HUES6 (cell line): ENCODE measurements around the gene PLD1.
"Not testable (repeated sequence)": the region's sequence is repeated elsewhere in the genome, so short reads cannot be mapped to it uniquely, and the experiment has no call there.

Experiments
- H3K27ac ChIP-seq: 2 replicates; pipeline ENCODE4 v1.7.0; 2013; ENCODE audit warnings: low read depth, mild to moderate bottlenecking, low read length, inconsistent platforms
- H3K27me3 ChIP-seq: 2 replicates; pipeline ENCODE4 v1.6.1; 2013; ENCODE audit warnings: low read length; ENCODE audit not compliant: control insufficient read depth, insufficient read depth
- H3K36me3 ChIP-seq: 2 replicates; pipeline ENCODE4 v1.6.1; 2013; ENCODE audit warnings: low read length; ENCODE audit not compliant: control insufficient read depth, insufficient read depth
- H3K4me1 ChIP-seq: 2 replicates; pipeline ENCODE4 v1.6.1; 2013; ENCODE audit warnings: low read length; ENCODE audit not compliant: control insufficient read depth, insufficient read depth
- H3K4me3 ChIP-seq: 2 replicates; pipeline ENCODE4 v1.5.1; 2013; ENCODE audit warnings: low read depth, low read length
- H3K9ac ChIP-seq: one replicate; pipeline ENCODE4 v1.6.1; 2013; ENCODE audit warnings: mild to moderate bottlenecking, low read length
- H3K9me3 ChIP-seq: 2 replicates; pipeline ENCODE4 v1.6.1; 2013; ENCODE audit warnings: low read depth, low read length; ENCODE audit not compliant: control insufficient read depth, insufficient read depth

PLD1 gene, protein sequence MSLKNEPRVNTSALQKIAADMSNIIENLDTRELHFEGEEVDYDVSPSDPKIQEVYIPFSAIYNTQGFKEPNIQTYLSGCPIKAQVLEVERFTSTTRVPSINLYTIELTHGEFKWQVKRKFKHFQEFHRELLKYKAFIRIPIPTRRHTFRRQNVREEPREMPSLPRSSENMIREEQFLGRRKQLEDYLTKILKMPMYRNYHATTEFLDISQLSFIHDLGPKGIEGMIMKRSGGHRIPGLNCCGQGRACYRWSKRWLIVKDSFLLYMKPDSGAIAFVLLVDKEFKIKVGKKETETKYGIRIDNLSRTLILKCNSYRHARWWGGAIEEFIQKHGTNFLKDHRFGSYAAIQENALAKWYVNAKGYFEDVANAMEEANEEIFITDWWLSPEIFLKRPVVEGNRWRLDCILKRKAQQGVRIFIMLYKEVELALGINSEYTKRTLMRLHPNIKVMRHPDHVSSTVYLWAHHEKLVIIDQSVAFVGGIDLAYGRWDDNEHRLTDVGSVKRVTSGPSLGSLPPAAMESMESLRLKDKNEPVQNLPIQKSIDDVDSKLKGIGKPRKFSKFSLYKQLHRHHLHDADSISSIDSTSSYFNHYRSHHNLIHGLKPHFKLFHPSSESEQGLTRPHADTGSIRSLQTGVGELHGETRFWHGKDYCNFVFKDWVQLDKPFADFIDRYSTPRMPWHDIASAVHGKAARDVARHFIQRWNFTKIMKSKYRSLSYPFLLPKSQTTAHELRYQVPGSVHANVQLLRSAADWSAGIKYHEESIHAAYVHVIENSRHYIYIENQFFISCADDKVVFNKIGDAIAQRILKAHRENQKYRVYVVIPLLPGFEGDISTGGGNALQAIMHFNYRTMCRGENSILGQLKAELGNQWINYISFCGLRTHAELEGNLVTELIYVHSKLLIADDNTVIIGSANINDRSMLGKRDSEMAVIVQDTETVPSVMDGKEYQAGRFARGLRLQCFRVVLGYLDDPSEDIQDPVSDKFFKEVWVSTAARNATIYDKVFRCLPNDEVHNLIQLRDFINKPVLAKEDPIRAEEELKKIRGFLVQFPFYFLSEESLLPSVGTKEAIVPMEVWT

DNA sequence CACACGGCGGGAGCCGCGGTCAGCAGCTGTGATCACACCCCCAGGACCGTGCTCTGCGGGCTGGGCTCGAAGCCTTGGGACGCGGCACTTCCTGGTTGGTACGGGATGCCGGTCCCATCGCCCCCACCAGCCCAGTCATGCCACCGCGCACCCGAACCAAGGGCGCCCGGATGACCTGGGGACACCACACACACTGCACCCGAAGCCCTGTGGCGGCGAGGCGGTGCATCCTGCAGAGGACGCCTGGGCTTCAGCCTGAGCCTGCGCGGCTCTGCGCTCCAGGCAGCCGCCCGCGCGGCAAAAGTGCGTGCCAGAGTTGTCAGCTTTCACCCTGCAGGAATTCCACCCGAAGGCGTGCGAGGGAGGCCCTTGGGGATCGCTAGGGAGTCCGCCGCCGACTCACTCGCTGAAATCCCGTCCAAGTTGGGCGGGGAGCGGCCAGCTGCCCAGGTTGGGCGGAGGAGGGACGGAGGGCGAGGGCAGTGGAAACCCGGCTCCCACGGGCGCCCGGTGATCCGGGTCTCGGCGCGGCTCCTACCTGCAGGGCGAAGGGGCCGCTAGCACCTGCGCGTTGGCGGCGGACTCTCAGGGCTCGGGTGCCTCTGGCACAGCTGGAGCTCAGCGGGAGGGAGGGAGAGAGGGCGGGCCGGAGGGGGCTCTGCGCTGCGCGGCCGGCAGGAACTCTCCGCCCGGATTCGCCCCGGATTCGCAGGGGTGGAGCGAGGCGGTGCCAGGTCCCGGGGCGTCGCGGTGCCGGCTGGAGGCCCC, at the start of gene PLD1:
Gene PLD1, minus strand, starts transcription at position 623 of the 768 bp plus-strand sequence. CDS start 72,432 bp downstream, outside the sequence.
- Histone ChIP-seq H3K27ac (no peak within 1 kb of the TSS), H3K36me3 (no peaks in the 10 kb centered on the region), H3K9ac (peak within 1 kb of the TSS; percentile 52), H3K4me3 (peak within 1 kb of the TSS; percentile 86), H3K27me3 (peaks cover 33% of the 10 kb centered on the region), H3K4me1 (peaks cover 9% of the 10 kb centered on the region; the same call in 1 of the 2 replicates), H3K9me3 (no peaks in the 10 kb centered on the region)

DNA sequence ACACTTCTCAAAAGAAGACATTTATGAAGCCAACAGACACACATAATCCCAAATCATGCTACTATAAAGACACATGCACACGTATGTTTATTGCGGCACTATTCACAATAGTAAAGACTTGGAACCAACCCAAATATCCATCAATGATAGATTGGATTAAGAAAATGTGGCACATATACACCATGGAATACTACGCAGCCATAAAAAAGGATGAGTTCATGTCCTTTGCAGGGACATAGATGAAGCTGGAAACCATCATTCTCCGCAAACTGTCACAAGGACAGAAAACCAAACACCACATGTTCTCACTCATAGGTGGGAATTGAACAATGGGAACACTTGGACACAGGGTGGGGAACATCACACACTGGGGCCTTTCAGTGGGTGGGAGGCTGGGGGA, 48.5 kb upstream of the PLD1 start:
- H3K9me3 ChIP-seq = peaks cover 33% of the 10 kb centered on the region
- H3K36me3 ChIP-seq, H3K4me3 ChIP-seq, H3K4me1 ChIP-seq, H3K27me3 ChIP-seq, H3K9ac ChIP-seq, H3K27ac ChIP-seq: not testable (repeated sequence)

DNA sequence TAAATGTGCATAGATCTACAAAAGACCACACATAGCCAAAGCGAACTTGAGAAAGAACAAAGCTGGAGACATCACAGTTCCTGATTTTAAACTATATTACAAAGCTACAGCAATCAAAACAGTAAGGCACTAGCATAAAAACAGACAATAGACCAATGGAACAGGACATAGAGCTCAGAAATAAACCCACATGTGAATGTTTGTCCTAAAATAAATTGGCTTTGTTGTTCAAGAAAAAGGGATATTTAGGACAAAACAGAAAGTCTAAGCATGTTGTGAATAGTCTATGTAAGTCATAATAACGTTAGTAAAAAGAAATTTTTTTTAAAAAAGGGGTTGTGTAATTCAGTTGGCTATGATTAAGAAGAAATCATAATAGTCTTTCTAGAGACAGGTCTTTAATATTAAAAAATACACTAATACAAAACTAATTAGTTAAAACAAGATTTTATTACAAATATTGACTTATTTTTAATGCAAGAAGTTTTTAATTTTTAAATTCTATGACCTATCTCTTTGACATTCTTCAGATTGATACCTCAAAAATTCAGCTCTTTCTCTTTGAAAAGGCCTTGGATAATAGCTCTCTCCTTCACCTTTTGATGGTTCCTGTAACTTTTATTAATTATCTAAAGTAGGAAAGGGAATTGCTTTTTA, 44.5 kb upstream of the PLD1 start:
- peaks cover 51% of the 10 kb centered on the region for H3K9me3 ChIP-seq

DNA sequence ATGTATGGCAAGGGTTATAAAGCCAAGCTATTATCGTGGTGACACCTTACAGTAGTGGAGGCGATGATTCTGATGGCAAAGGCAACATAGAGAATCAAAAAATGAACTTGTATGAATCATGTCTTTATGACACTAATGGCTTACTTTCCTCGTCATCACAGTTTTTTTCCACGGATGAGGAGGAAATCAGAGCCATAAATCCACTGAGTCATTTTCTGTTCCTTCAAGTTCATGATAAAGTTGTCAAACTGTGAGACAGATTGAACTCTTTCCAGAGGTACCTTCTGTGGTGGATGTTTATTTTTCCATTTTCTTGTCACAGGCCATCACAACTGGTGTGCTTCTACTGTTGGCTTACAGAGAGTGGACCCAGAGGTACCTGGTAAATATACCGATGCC, 41.4 kb upstream of the PLD1 start:
- H3K27me3 ChIP-seq = no peaks in the 10 kb centered on the region
- no peak overlapping the region for H3K4me3 ChIP-seq
- no peaks in the 10 kb centered on the region for H3K36me3 ChIP-seq
- H3K27ac ChIP-seq = no peak overlapping the region
- H3K9me3 ChIP-seq = peaks cover 39% of the 10 kb centered on the region
- no peak overlapping the region for H3K9ac ChIP-seq
- no peaks in the 10 kb centered on the region; the same call in 1 of the 2 replicates for H3K4me1 ChIP-seq

More for the DNA sequence above, 44.5 kb upstream of the PLD1 start:
- Histone ChIP-seq H3K27ac (no peak overlapping the region), H3K36me3 (no peaks in the 10 kb centered on the region), H3K9ac (no peak overlapping the region), H3K4me3 (no peak overlapping the region), H3K4me1 (no peaks in the 10 kb centered on the region), H3K27me3 (no peaks in the 10 kb centered on the region)

DNA sequence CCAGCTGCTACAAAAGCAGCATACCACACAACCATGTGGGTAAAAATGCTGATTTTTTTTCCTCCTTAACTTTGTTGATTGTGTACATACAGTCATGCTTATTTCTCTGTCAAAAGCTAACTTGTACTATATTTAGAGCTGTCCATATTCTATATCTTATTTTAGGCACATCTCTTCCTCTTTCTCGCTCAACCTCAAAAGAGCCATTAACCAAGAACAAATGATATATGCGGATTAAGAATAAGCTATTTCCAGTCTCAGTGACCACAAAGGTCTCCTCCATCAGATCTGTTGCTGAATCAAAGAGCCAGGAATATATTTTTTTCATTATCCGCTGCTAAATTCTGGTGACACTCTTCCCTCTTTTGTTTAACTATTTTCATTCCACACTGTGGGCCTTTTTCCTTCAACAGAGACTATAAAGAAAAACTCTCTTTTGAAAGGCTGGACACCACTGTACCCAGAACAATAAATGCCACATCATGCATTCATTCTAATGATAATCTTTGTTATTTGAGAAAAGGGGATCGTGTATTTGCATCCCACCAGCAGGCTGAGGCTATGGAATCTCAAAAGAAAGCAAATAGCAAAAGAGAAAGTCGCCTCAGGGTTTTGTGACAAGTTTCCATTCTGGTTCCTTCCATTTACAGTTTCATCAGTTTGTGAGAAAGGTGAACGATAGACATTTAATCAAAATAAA, 40.8 kb upstream of the PLD1 start:
- no peak overlapping the region for H3K27ac ChIP-seq
- H3K4me3 ChIP-seq = no peak overlapping the region
- H3K27me3 ChIP-seq = no peaks in the 10 kb centered on the region
- H3K9me3 ChIP-seq = peaks cover 36% of the 10 kb centered on the region
- H3K9ac ChIP-seq = no peak overlapping the region
- H3K4me1 ChIP-seq = no peaks in the 10 kb centered on the region; the same call in 1 of the 2 replicates
- H3K36me3 ChIP-seq = no peaks in the 10 kb centered on the region

DNA sequence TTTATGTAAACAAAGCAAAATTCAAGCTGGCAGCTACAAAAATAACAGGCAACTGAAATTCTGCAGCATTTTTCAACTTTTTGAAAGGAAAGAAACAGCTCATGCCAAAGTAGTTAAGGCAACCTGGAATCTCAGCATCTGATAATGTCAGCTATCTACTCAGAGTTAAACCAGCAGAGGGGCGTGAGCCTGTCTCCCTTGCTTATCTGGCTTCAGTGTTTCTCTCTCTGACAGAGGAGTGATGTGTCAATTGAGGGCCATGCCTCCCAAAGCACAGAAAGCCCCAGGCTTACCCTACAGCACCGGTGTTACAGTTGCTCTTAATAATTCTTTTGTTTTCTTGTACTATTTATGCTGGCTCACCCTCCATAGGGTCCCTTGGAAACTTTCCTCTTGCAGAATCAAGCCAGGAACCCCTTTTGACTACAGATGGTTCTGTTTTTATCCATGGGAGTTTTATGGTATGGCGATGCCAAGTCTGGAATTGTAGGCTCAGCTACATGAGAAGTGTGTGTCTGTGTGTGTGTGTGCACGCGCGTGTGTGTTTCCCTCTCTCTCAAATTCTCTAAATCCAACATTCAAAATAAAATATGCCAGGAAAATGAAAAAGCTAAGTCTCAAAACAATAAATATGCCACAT, 40.2 kb upstream of the PLD1 start:
- Histone ChIP-seq H3K4me3 (no peak overlapping the region), H3K4me1 (no peaks in the 10 kb centered on the region; the same call in 1 of the 2 replicates), H3K9me3 (peaks cover 32% of the 10 kb centered on the region), H3K9ac (no peak overlapping the region), H3K27me3 (no peaks in the 10 kb centered on the region), H3K36me3 (no peaks in the 10 kb centered on the region), H3K27ac (no peak overlapping the region)

DNA sequence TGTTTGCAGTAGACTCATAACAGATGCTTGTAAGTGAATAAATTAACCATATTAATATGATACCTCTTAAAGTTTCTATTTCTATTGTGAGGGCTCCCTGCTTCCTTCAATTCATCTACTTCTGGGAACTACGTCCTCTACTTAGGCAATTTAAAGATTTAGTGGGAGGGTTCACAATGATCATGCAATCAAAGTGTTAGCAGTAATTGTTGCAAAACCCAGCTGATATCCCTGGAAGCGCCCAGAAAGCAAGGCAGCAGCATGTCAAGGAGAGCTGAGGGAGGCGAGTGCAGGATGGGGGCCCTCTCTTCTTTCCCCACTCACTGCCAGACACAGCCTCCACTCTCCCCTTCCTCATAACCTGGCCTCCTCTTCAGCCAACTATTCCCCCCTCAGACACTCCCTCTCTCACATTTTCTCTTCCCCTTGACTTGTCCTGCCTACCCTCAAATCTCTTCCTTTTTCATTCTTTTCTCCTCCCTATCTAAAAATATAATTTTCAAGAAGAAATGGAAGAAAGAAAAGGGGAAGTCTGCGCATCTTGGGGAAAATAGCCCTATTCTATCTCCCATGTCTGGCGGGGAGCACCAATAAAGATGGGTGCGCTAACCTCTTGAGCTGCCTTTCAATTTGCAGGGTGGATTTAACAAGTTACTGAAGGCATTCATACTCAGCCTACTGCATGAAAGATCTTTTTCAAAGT, 39.5 kb upstream of the PLD1 start:
- Histone ChIP-seq H3K36me3 (no peaks in the 10 kb centered on the region), H3K9ac (no peak overlapping the region), H3K9me3 (peaks cover 28% of the 10 kb centered on the region), H3K4me1 (no peaks in the 10 kb centered on the region; the same call in 1 of the 2 replicates), H3K27ac (no peak overlapping the region), H3K27me3 (no peaks in the 10 kb centered on the region), H3K4me3 (no peak overlapping the region)

DNA sequence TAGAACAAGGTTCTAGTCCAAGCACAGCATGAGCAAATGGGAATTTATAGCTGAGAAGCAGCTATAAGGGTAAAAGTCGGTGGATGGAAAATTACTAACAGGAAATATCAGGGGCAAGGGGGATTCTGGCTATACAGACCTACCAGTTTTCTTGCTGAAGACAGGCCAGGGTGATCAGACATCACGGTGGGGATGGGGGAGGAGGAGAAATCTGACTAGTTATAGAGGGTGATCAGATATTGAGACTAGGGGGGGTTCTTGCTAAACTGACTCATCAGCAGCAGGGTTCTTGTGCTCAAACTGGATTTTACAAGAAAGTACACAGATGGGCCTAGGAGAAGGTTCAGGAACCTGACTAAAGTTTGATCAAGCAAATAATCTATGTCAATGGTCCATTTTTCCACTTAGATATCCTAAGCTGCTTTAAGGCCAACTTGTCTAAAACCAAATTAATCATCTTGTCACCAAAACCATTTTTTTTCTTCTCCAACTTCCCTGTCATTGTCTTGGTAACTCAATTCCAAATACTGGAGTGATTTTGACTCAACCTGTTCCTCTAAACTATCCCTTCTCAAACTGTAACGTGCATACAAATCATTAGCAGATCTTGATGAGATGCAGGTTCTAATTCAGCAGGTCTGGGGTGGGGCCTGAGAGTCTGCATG, 37.4 kb upstream of the PLD1 start:
- Histone ChIP-seq H3K27ac (no peak overlapping the region), H3K4me1 (no peaks in the 10 kb centered on the region; the same call in 1 of the 2 replicates), H3K27me3 (no peaks in the 10 kb centered on the region), H3K9ac (no peak overlapping the region), H3K4me3 (no peak overlapping the region), H3K36me3 (no peaks in the 10 kb centered on the region), H3K9me3 (peaks cover 8% of the 10 kb centered on the region)

DNA sequence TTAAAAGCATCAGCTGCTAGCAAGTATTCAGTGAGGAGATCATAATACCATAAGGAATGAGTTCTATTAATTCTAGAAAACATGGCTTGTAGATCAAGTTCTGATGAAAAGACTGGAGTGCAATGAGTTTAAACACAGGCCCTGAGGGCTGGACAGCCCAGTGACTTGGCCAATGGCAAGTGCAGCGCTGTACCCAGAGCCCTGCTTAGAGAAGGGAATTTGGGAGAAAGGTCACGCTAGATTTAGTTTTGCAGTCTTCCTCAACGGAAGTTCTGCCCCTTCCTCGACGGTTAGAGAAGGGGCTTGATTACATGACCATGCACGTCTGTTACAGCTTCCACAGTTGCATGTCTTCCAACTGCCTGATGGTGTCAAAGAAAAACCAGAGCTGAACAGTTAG, 36.9 kb upstream of the PLD1 start:
- no peak overlapping the region for H3K4me3 ChIP-seq
- no peaks in the 10 kb centered on the region for H3K27me3 ChIP-seq
- H3K36me3 ChIP-seq = no peaks in the 10 kb centered on the region
- 0 out of 2 replicates have a peak, but pooled peaks cover 5% of the 10 kb centered on the region for H3K9me3 ChIP-seq
- no peak overlapping the region for H3K27ac ChIP-seq
- no peaks in the 10 kb centered on the region; the same call in 1 of the 2 replicates for H3K4me1 ChIP-seq
- no peak overlapping the region for H3K9ac ChIP-seq
